Neutrophil (primary cell): ENCODE data around the gene STMN3.
"Not testable (repeated sequence)": the region's sequence is repeated elsewhere in the genome, so short reads cannot be mapped to it uniquely, and the experiment has no call there.

Source experiments
- H3K27ac ChIP-seq: fragments of 200-600 bp; sonication (generic); 2 replicates; pipeline ENCODE4 v1.5.1; 2016; ENCODE audit warnings: mild to moderate bottlenecking, moderate library complexity
- H3K27me3 ChIP-seq: fragments of 200-600 bp; sonication (generic); 2 replicates; pipeline ENCODE4 v1.6.0; 2016; ENCODE audit warnings: mild to moderate bottlenecking
- H3K36me3 ChIP-seq: fragments of 200-600 bp; sonication (generic); 2 replicates; pipeline ENCODE4 v1.5.1; 2017
- H3K4me1 ChIP-seq, 2 experiments: fragments of 200-600 bp in 1 of 2; sonication (generic) in 1 of 2; 1 replicate in 1 of 2; 2 replicates in 1 of 2; pipeline versions ENCODE4 v1.5.1 to v1.6.1; 2013 to 2016; ENCODE audit warnings: low read depth in 1 of 2, low read length in 1 of 2, mild to moderate bottlenecking in 1 of 2, moderate library complexity in 1 of 2; ENCODE audit not compliant: control insufficient read depth in 1 of 2, insufficient read depth in 1 of 2
- H3K4me3 ChIP-seq, 2 experiments: fragments of 200-600 bp in 1 of 2; sonication (generic) in 1 of 2; 1 replicate in 1 of 2; 2 replicates in 1 of 2; pipeline ENCODE4 v1.5.1; 2013 to 2016; ENCODE audit warnings: low read depth in 1 of 2, low read length in 1 of 2, mild to moderate bottlenecking in 1 of 2, moderate library complexity in 1 of 2
- H3K9me3 ChIP-seq: fragments of 200-600 bp; sonication (generic); 2 replicates; pipeline ENCODE4 v1.5.1; 2016
- TF ChIP-seq, protein P1 (sequence below): fragments of 200-600 bp; sonication (generic); IDR thresholded peaks from 2 replicates; pipeline ENCODE4 v1.5.1; 2016; ENCODE audit warnings: antibody characterized with exemption

STMN3 gene

DNA sequence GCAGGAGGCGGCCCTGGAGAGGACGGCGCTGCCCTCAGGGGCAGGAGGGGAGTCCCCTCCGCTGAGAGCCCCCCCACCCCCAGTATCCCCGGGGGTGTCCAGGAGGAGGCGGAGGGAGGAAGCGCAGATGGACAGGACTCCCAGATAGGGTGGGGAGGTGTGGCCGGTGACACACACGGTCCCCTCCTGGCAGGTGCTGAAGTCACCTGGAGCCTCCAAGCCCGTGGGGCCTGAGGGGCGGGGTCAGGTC lies 1.4 kb downstream of the STMN3 start:
- Histone ChIP-seq H3K27me3 (peaks cover 75% of the 10 kb centered on the region), H3K27ac (no peak overlapping the region), H3K4me3 (peak overlapping the region in 1 of 2 experiments; percentile 43), H3K36me3 (no peaks in the 10 kb centered on the region), H3K9me3 (no peaks in the 10 kb centered on the region), H3K4me1 (peaks cover 9 to 20% of the 10 kb centered on the region in 2 experiments)
- TF ChIP-seq, protein P1, sequence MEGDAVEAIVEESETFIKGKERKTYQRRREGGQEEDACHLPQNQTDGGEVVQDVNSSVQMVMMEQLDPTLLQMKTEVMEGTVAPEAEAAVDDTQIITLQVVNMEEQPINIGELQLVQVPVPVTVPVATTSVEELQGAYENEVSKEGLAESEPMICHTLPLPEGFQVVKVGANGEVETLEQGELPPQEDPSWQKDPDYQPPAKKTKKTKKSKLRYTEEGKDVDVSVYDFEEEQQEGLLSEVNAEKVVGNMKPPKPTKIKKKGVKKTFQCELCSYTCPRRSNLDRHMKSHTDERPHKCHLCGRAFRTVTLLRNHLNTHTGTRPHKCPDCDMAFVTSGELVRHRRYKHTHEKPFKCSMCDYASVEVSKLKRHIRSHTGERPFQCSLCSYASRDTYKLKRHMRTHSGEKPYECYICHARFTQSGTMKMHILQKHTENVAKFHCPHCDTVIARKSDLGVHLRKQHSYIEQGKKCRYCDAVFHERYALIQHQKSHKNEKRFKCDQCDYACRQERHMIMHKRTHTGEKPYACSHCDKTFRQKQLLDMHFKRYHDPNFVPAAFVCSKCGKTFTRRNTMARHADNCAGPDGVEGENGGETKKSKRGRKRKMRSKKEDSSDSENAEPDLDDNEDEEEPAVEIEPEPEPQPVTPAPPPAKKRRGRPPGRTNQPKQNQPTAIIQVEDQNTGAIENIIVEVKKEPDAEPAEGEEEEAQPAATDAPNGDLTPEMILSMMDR = no peak

GRCh38 chr20:63650486-63650885 lies 2.7 kb downstream of the STMN3 start:
- Histone ChIP-seq H3K27me3 (peaks cover 70% of the 10 kb centered on the region), H3K4me1 (peaks cover 9 to 20% of the 10 kb centered on the region in 2 experiments)
- H3K4me3 ChIP-seq, H3K36me3 ChIP-seq, H3K9me3 ChIP-seq, H3K27ac ChIP-seq: not testable (repeated sequence)

DNA sequence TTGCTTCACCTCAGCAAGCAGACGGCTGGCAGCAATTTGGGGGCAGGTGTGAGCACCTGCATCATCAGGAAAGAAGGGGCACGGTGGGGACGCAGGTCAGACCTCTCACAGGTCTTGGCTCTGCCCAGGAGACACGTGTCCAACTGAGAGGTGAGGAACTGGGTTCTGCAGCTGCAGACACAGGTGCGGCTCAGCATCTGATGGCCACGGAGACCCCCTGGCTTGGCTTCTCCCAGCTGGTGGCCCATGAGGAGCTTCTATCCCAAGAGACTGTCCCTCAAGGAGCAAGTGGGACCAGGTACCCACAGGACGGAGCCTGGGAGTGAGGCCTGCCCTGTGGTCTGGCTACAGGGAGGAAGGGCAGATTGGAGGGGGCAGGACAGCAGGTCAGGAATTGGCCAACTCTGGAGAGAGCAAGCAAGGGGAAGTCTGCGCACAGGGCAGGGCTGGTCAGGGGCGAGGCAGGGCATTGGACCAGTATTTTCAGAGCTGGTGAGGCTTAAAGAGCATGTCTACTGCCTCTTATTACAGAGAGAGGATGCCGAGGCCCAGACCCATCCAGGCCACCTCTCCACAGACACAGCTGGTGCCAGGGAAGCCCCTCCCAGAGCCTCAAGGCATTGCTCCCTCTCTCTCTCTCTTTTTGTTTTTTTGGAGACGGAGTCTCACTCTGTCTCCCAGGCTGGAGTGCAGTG lies 4.2 kb downstream of the STMN3 start:
- Histone ChIP-seq H3K27ac (no peak overlapping the region), H3K27me3 (peaks cover 56% of the 10 kb centered on the region), H3K4me3 (no peak overlapping the region), H3K36me3 (no peaks in the 10 kb centered on the region), H3K4me1 (peaks cover 9 to 20% of the 10 kb centered on the region in 2 experiments), H3K9me3 (no peaks in the 10 kb centered on the region)
- TF ChIP-seq, protein P1 = no peak

- peaks cover 47% of the 10 kb centered on the region for H3K27me3 ChIP-seq
- no peak overlapping the region for H3K4me3 ChIP-seq
- H3K9me3 ChIP-seq = no peaks in the 10 kb centered on the region
- TF ChIP-seq, protein P1 = no peak
- peaks cover 4 to 13% of the 10 kb centered on the region in 2 experiments for H3K4me1 ChIP-seq
- no peak overlapping the region for H3K27ac ChIP-seq
- no peaks in the 10 kb centered on the region for H3K36me3 ChIP-seq
These were observed 5.0 kb downstream of the STMN3 start for GRCh38 chr20:63648190-63648589.

- H3K9me3 ChIP-seq = no peaks in the 10 kb centered on the region
- no peak overlapping the region for H3K27ac ChIP-seq
- TF ChIP-seq, protein P1 = no peak
- H3K4me3 ChIP-seq = no peak overlapping the region
- H3K36me3 ChIP-seq = no peaks in the 10 kb centered on the region
- peaks cover 19% of the 10 kb centered on the region for H3K27me3 ChIP-seq
- peaks cover 13 to 16% of the 10 kb centered on the region in 2 experiments for H3K4me1 ChIP-seq
These were observed 8.0 kb downstream of the STMN3 start for GRCh38 chr20:63645218-63645617.

DNA sequence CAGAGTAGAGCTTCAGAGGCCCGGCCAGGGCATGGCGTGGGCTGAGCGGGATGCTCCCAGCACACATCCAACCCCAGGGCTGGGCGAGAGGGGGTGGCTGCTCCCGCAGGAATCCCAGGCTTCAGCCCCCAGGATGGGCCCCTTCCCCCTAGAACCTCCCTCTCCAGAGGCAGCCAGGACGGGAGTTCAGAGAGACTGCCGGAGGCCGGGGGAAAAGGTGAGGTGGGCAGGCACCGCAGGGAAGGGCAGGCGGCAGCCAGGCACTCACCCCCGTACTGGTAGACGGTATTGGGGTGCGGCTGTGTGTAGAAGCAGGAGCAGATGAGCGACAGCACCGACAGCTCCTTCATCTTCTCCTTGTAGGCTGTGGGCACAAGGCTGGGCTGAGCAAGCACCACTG lies 9.3 kb downstream of the STMN3 start:
- Histone ChIP-seq H3K4me1 (peaks cover 26 to 29% of the 10 kb centered on the region in 2 experiments), H3K36me3 (no peaks in the 10 kb centered on the region), H3K27ac (no peak overlapping the region), H3K27me3 (peaks cover 8% of the 10 kb centered on the region), H3K4me3 (no peak overlapping the region), H3K9me3 (no peaks in the 10 kb centered on the region)
- TF ChIP-seq, protein P1 = no peak
